ENCODE results near the gene NRARP.

Gene NRARP

DNA sequence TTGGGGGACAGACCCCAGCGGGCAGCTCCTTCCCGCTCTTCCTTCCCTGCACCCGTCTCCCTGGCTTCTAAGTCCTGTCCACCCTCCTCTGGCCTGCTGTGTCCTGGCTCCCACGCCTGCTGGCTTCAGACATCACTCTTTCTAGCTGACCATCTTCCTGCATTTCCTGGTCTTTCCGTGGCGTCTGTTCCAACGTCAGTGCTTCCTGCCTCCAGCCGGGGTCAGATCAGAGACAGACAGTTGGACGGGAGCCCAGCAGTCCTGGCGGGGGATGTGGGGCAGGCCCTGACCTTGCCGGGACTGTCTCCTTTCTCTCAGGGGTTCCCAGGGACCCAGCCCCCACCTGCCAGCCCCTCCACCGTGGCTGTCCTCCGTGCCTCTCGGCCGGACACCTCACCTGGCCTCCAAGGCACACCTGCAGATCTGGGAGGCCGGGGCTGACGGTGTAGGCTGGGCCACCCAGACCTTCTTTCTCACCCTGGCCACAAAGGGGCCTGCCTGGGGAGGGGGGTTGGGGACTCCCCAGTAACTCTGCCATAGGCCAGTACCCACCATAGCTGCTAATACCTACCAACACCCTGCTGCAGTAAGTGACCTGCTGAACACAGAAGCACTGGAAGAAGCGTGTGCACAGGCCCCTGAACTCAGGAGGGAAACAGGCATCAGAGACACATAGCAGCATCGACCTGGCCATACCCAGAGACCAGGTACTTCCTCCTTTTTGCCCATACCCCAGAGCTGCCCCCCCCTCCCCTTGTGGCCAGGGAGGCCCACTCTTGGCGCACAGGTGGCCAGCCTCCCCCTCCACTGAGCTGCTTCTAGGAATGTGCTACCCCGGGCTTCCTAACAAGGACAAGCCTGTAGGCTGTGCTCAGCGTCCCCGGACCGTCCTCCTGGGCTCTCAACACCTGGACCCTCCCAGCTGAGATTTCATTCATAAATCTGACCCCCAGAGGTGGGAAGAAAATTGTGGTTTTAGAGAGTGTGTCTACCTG is 5.1 kb downstream of the NRARP start:
- TF ChIP-seq FOXA1 (IDR thresholded peaks at IDR 0.05) (no peak), SP1 (IDR thresholded peaks at IDR 0.05) (no peak), HDGF (IDR thresholded peaks at IDR 0.05; ENCODE audit: borderline replicate concordance) (no peak), NFRKB (IDR thresholded peaks at IDR 0.05) (no peak), ARNT (IDR thresholded peaks at IDR 0.05) (no peak), FOXK2 (IDR thresholded peaks at IDR 0.05) (no peak), SUZ12 (IDR thresholded peaks at IDR 0.05) (no peak), ZNF384 (IDR thresholded peaks at IDR 0.05) (no peak), TARDBP (IDR thresholded peaks at IDR 0.05) (no peak), L3MBTL2 (conservative IDR thresholded peaks at IDR 0.05) (no peak), ELF4 (IDR thresholded peaks at IDR 0.05) (no peak), FOXM1 (IDR thresholded peaks at IDR 0.05; ENCODE audit: borderline replicate concordance) (no peak), CTBP1 (IDR thresholded peaks at IDR 0.05; ENCODE audit: borderline replicate concordance) (no peak), LEF1 (IDR thresholded peaks at IDR 0.05; ENCODE audit: borderline replicate concordance) (no peak), BHLHE40 (IDR thresholded peaks at IDR 0.05; ENCODE audit: borderline replicate concordance) (no peak)
- TF ChIP-seq, protein P1, sequence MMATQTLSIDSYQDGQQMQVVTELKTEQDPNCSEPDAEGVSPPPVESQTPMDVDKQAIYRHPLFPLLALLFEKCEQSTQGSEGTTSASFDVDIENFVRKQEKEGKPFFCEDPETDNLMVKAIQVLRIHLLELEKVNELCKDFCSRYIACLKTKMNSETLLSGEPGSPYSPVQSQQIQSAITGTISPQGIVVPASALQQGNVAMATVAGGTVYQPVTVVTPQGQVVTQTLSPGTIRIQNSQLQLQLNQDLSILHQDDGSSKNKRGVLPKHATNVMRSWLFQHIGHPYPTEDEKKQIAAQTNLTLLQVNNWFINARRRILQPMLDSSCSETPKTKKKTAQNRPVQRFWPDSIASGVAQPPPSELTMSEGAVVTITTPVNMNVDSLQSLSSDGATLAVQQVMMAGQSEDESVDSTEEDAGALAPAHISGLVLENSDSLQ (IDR thresholded peaks at IDR 0.05): no peak
- CTCF ChIA-PET: interaction anchor here (0.6 kb wide), 2 partner anchors 10 to 49 kb away, joined by 3 read pairs; no protein-coding TSS in a partner anchor
- POLR2A ChIA-PET: interaction anchor here (1.1 kb wide), 1 partner anchor 126 kb away, joined by 4 read pairs; the partner anchor contains the start of genes EXD3 and NOXA1
- DNase-seq (ENCODE audit: extremely low spot score): no peak

DNA sequence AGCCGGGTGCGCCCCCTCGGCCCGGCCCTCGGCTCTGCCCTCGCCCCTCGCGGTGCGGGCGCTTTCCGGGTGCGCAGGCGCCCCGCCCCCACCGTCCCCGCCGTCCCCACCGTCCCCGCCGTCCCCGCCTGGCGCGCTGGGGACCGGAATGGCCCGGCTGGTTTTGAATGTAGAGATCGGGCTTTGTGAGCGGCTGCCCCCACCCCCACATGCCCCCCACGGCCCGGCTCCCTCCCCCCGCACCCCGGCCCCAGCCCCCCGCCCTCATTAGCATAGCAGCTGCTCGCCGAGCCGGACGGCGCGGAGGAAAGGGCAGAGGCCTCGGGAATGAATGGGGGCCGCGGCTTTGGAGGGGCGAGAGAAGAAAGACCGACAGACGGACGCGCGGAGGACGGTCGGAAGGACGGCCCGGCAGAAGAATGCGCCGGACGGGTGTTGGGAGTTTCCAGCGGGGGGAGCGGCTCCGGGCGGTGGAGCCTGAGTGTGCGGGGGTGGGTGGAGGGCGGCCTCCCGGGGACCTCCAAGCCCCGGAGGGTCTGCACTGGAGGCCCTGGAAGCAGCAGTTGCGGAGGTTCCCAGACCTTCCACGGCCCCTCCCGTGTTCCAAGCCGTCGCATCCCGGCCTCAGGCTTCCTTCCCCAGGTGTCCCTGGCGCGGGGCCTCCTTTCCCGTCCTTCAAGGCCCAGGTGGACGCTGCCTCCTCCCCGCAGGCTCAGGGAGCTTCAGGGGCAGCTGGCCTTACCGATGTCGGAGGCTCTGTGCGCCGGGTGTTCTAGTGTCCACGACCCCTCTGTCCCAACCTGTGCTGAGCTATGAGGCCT is 6.0 kb downstream of the NRARP start:
- POLR2A ChIA-PET: interaction anchor here (1.1 kb wide), 1 partner anchor 127 kb away, joined by 4 read pairs; the partner anchor contains the start of genes EXD3 and NOXA1
- CTCF ChIA-PET: interaction anchor here (0.6 kb wide), 1 partner anchor 50 kb away, joined by 3 read pairs; no protein-coding TSS in a partner anchor
- TF ChIP-seq BHLHE40 (IDR thresholded peaks at IDR 0.05; ENCODE audit: borderline replicate concordance): no peak
- TF ChIP-seq ELF4 (IDR thresholded peaks at IDR 0.05): no peak
- no peak for TF ChIP-seq L3MBTL2 (conservative IDR thresholded peaks at IDR 0.05)
- TF ChIP-seq ZNF384 (IDR thresholded peaks at IDR 0.05): no peak
- no peak for TF ChIP-seq CTBP1 (IDR thresholded peaks at IDR 0.05; ENCODE audit: borderline replicate concordance)
- TF ChIP-seq NFRKB (IDR thresholded peaks at IDR 0.05): no peak
- TF ChIP-seq FOXA1 (IDR thresholded peaks at IDR 0.05): no peak
- TF ChIP-seq SUZ12 (IDR thresholded peaks at IDR 0.05): no peak
- TF ChIP-seq HDGF (IDR thresholded peaks at IDR 0.05; ENCODE audit: borderline replicate concordance): no peak
- TF ChIP-seq TARDBP (IDR thresholded peaks at IDR 0.05): no peak
- no peak for TF ChIP-seq LEF1 (IDR thresholded peaks at IDR 0.05; ENCODE audit: borderline replicate concordance)
- no peak for TF ChIP-seq ARNT (IDR thresholded peaks at IDR 0.05)
- no peak for TF ChIP-seq SP1 (IDR thresholded peaks at IDR 0.05)
- TF ChIP-seq, protein P1 (IDR thresholded peaks at IDR 0.05): no peak
- no peak for TF ChIP-seq FOXM1 (IDR thresholded peaks at IDR 0.05; ENCODE audit: borderline replicate concordance)
- DNase-seq (ENCODE audit: extremely low spot score): no peak

DNA sequence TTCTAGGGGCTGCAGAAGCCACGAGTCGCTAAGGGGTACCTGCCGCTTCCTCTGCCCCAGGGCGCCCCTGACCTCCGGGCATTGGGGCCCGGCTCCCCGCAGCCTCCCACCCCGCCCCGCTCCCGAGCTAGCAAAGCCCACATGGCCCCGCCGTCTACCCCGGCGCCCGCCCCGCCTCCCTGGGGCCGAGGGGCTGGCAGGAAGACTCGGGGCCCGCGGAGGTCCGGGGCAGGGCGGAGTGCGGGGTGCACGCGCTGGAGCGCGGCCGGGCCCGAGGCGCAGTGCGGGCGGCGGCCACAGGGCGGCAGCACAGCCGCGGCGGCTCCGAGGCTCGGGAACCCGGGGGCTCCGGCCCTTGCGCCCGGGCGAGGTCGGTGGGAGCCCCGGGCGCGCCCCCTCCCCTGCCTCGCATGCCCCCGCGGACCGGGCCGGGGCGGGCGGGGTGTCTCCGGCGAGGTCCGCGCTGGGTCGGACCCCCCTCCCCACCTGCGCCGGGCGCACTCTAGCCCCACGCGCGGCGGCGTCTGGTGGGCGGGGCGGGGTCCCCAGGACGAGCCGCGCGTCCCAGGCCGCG is 6.7 kb downstream of the NRARP start:
- peak; percentile 80 for DNase-seq (ENCODE audit: extremely low spot score)
- POLR2A ChIA-PET: no interaction called here
- TF ChIP-seq ARNT (IDR thresholded peaks at IDR 0.05) (0 out of 2 replicates have a peak, but pooled peaks have one; percentile 42), SP1 (IDR thresholded peaks at IDR 0.05) (no peak)
- CTCF ChIA-PET: no interaction called here

DNA sequence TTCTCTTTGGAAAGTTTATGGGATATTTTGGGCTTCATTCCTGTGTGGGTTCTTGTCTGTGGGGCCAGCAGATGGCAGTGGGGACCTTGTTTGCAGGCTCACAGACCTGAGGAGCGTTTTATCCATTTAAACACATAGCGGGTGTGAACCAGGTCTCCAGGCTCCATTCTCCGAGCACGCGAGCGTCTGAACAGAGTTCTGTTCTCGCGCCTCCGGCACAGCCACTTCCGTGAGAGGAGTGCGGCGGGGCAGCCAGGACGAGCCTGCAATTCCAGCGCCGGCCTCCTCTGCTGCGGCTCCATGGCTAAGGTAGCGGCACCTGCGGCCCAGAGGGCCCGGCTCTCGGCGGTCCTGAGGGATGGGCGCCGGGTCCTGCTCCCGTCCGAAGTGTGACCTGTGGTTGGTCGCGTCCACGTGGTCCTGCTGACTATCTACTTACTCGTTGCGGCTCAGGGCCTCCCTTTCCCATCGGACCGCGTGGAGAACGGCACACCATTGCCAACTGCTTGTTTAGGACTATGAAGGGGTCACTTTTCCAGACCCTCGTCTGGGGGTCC is 7.3 kb downstream of the NRARP start:
- CTCF ChIA-PET: no interaction called here
- TF ChIP-seq NFRKB (IDR thresholded peaks at IDR 0.05) (no peak), SUZ12 (IDR thresholded peaks at IDR 0.05) (no peak), L3MBTL2 (conservative IDR thresholded peaks at IDR 0.05) (0 out of 2 replicates have a peak, but pooled peaks have one; percentile 1)
- POLR2A ChIA-PET: no interaction called here
- no peak for DNase-seq (ENCODE audit: extremely low spot score)

DNA sequence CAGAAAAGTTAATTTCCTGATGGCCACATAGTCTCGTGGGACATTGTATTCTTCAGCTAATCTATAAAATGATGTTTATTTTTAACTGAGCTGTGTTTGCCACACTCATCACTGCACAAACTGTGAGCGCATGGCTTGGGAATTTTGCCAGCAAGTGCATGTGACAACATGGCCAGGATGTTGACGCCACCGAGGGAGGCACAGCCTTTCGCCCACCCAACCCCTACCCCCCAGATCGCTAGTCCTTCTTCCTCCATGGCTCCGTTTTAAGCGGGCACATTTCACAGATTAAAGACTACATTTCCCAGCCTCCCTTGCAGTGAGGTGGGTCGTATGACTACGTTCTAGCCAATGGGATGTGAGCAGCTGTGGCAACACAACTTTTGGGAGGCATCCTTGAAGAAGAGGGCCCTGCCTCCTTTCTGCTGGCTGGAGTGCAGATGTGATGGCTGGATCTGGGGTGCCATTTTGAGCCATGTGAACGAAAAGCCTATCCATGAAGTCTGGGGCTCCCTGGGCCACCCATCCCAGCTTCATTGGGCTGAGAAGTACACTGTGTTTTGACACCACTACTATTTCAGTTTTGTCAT is 7.9 kb downstream of the NRARP start:
- ChIA-PET POLR2A (interaction anchor here (1.2 kb wide), 1 partner anchor 129 kb away, joined by 3 read pairs; the partner anchor contains the start of gene NOXA1), CTCF (no interaction called here)
- TF ChIP-seq L3MBTL2 (conservative IDR thresholded peaks at IDR 0.05) (0 out of 2 replicates have a peak, but pooled peaks have one; percentile 23), CTBP1 (IDR thresholded peaks at IDR 0.05; ENCODE audit: borderline replicate concordance) (0 out of 2 replicates have a peak, but pooled peaks have one; percentile 31), FOXM1 (IDR thresholded peaks at IDR 0.05; ENCODE audit: borderline replicate concordance) (no peak), LEF1 (IDR thresholded peaks at IDR 0.05; ENCODE audit: borderline replicate concordance) (no peak)
- DNase-seq (ENCODE audit: extremely low spot score): peak; percentile 64
